K562 (cell line): ENCODE results near the gene LGALS3BP. TPM values are rescaled to one million over a fixed set of nuclear protein-coding genes. Genes with fewer than 3 reads are reported as not detected.

Experiments used
- ATAC-seq: fragments of 200-7000 bp; cut with Tn5 transposase; 3 replicates; pipeline ENCODE4 v1.9.1; 2020; ENCODE audit warnings: moderate library complexity
- BruUV-seq: library from RNA; stranded (reverse); fragments of 400-500 nt; replicated peaks from 2 replicates; lab custom pipeline; 2021; lab: Mats Ljungman, UMichigan
- CTCF ChIA-PET: fragments of 300-600 bp; formaldehyde crosslinking; extraction: SDS; loops from one replicate; lab custom pipeline; 2021; ENCODE audit warnings: low intra/inter-chr PET ratio; lab: Yijun Ruan, JAX
- POLR2A ChIA-PET: fragments of 300-600, 350-650 bp; sonication (Branson Sonifier 250); formaldehyde crosslinking; extraction: SDS; loops from one replicate; lab custom pipeline; 2021; ENCODE audit warnings: antibody characterized with exemption, inconsistent platforms; lab: Yijun Ruan, JAX
- DNase-seq, 4 experiments: peaks; one replicate each; pipeline versions ENCODE4 v3.0.0 to v3.0.0-alpha.2; 2011 to 2018; ENCODE audit warnings: low spot score in 3 of 4, mixed read lengths in 3 of 4; ENCODE audit errors: extremely low read depth in 1 of 4
- FAIRE-seq: peaks from 2 replicates; lab custom pipeline; 2011; peaks lifted over from hg19 to GRCh38; lab: Jason Lieb, UNC
- H2AFZ ChIP-seq: 2 replicates; pipeline ENCODE4 v1.6.0; 2011; ENCODE audit warnings: low read depth, low read length, control low read depth, inconsistent platforms
- H3K27ac ChIP-seq: fragments of 200-600 bp; 3 replicates; pipeline ENCODE4 v1.8.0; 2011; ENCODE audit warnings: low read depth, mild to moderate bottlenecking, control low read depth, inconsistent platforms, low read length, moderate library complexity, mixed read lengths; ENCODE audit errors: extremely low read depth
- H3K27me3 ChIP-seq, 2 experiments: fragments of 300-600 bp in 1 of 2; 2 replicates in 1 of 2; 3 replicates in 1 of 2; pipeline versions ENCODE4 v1.6.0 to v1.8.0; 2011; ENCODE audit warnings: inconsistent platforms in 2 of 2, low read length in 2 of 2, mild to moderate bottlenecking in 1 of 2, mixed read lengths in 1 of 2, moderate library complexity in 1 of 2; ENCODE audit not compliant: control insufficient read depth in 2 of 2, insufficient read depth in 2 of 2
- H3K36me3 ChIP-seq: fragments of 300-600 bp; 3 replicates; pipeline ENCODE4 v1.8.0; 2011; ENCODE audit warnings: mild to moderate bottlenecking, low read length, inconsistent platforms; ENCODE audit not compliant: control insufficient read depth, insufficient read depth
- H3K4me1 ChIP-seq, 2 experiments: fragments of 200-600 bp in 1 of 2; replicated peaks in 1 of 2; 2 replicates in 1 of 2; 3 replicates in 1 of 2; pipeline versions ENCODE4 v1.5.1 to v1.8.0; 2011; ENCODE audit warnings: inconsistent platforms in 2 of 2, low read length in 2 of 2, mild to moderate bottlenecking in 1 of 2, mixed read lengths in 1 of 2, moderate library complexity in 1 of 2; ENCODE audit not compliant: control insufficient read depth in 2 of 2, insufficient read depth in 2 of 2
- H3K4me2 ChIP-seq: 2 replicates; pipeline ENCODE4 v1.6.1; 2011; ENCODE audit warnings: low read length, control low read depth, inconsistent platforms, mixed read lengths; ENCODE audit not compliant: insufficient read depth
- H3K4me3 ChIP-seq: fragments of 200-600 bp; sonication (generic), shearing (Covaris generic); 2 replicates; pipeline ENCODE4 v1.5.1; 2016; ENCODE audit warnings: control low read depth, inconsistent platforms
- H3K79me2 ChIP-seq: fragments of 200-600 bp; 3 replicates; pipeline ENCODE4 v1.8.0; 2011; ENCODE audit warnings: low read length, inconsistent platforms; ENCODE audit not compliant: control insufficient read depth, insufficient read depth
- H3K9ac ChIP-seq, 2 experiments: 2 replicates each; pipeline versions ENCODE4 v1.6.0 to v1.6.1; 2011; ENCODE audit warnings: low read depth in 2 of 2, low read length in 2 of 2, control low read depth in 1 of 2, inconsistent platforms in 1 of 2, mild to moderate bottlenecking in 1 of 2, mixed read lengths in 1 of 2; ENCODE audit not compliant: insufficient read depth in 1 of 2
- H3K9me1 ChIP-seq: one replicate; pipeline ENCODE4 v1.6.0; 2011; ENCODE audit warnings: inconsistent platforms, mild to moderate bottlenecking, low read length, moderate library complexity; ENCODE audit not compliant: control insufficient read depth, insufficient read depth
- H3K9me3 ChIP-seq: replicated peaks from 2 replicates; pipeline ENCODE4 v1.5.1; 2011; ENCODE audit warnings: low read depth, low read length, inconsistent platforms; ENCODE audit not compliant: control insufficient read depth, insufficient read depth
- H4K20me1 ChIP-seq: replicated peaks from 2 replicates; pipeline ENCODE4 v1.6.1; 2011; ENCODE audit warnings: low read length, inconsistent platforms, mixed read lengths; ENCODE audit not compliant: control insufficient read depth, insufficient read depth
- BCOR ChIP-seq: fragments of 450-650 bp; IDR thresholded peaks from 2 replicates; pipeline ENCODE4 v1.6.1; 2016
- CHCHD3 ChIP-seq: fragments of 250-450 bp; sonication (Bioruptor Pico); IDR thresholded peaks from 2 replicates; pipeline ENCODE4 v2.1.2; 2022; ENCODE audit warnings: mild to moderate bottlenecking
- CHD4 ChIP-seq: fragments of 200-600 bp; sonication (generic); IDR thresholded peaks from 3 replicates; pipeline ENCODE4 v1.6.1; 2012; ENCODE audit warnings: low read depth, mild to moderate bottlenecking, mixed read lengths, low read length, inconsistent platforms; ENCODE audit not compliant: insufficient read depth, insufficient replicate concordance, poor library complexity, severe bottlenecking
- RBFOX2 ChIP-seq: fragments of 200-400 bp; formaldehyde crosslinking; IDR thresholded peaks from 2 replicates; pipeline ENCODE4 v1.6.1; 2017; ENCODE audit warnings: low read depth, mild to moderate bottlenecking, low read length, moderate library complexity
- RBM25 ChIP-seq: fragments of 200-400 bp; formaldehyde crosslinking; IDR thresholded peaks from 2 replicates; pipeline ENCODE4 v1.6.1; 2018; ENCODE audit warnings: low read length, low read depth, moderate library complexity; ENCODE audit not compliant: severe bottlenecking
- RCOR1 ChIP-seq, 2 experiments: IDR thresholded peaks; 2 replicates each; pipeline ENCODE4 v1.6.1; 2012; ENCODE audit warnings: low read depth in 2 of 2, low read length in 2 of 2, borderline replicate concordance in 1 of 2, improper control_type of control experiment in 1 of 2
- TCF7 ChIP-seq: sonication (generic); IDR thresholded peaks from 2 replicates; pipeline ENCODE4 v1.6.1; 2016; ENCODE audit warnings: antibody characterized with exemption, borderline replicate concordance
- ZFP36 ChIP-seq: fragments of 150-350 bp; IDR thresholded peaks from 2 replicates; pipeline ENCODE4 v1.6.1; 2018; ENCODE audit warnings: low read length, low read depth; ENCODE audit not compliant: partially characterized antibody
- ZNF436 ChIP-seq: fragments of 250-450, 450-650 bp; sonication (Bioruptor Pico); formaldehyde crosslinking; IDR thresholded peaks from 2 replicates; pipeline ENCODE4 v1.7.0; 2020; ENCODE audit warnings: mild to moderate bottlenecking
- ZNF644 ChIP-seq: fragments of 200-800 bp; sonication (Bioruptor generic); IDR thresholded peaks from 2 replicates; pipeline ENCODE4 v1.6.1; 2016; ENCODE audit warnings: low read depth, missing genetic modification characterization, missing compliant biosample characterization
- ZSCAN29 ChIP-seq: fragments of 450-650 bp; IDR thresholded peaks from 2 replicates; pipeline ENCODE4 v1.6.1; 2017
- WGBS: fragments of 100-300 bp; shearing (Covaris generic); methylation state at CpG from one replicate; pipeline ENCODE4 v1.1.6; 2016; ENCODE audit warnings: low coverage, mixed read lengths; ENCODE audit not compliant: insufficient coverage; ENCODE audit errors: missing lambda C conversion rate; 5-methylcytosine and 5-hydroxymethylcytosine counted together
- in situ Hi-C: fragments of 300-500 bp; cut with MboI; formaldehyde crosslinking; loops from 4 replicates; pipeline ENCODE4 v1.15.0; 2018; ENCODE audit warnings: inconsistent platforms, mixed read lengths
- intact Hi-C: fragments of 100-400 bp; cut with micrococcal nuclease; formaldehyde crosslinking; loops from 2 replicates; pipeline ENCODE4 v1.14.2; 2022
- polyA plus RNA-seq, 8 experiments: library from polyadenylated mRNA; depleted of rRNA in 4 of 8; stranded (reverse) in 5 of 8; unstranded in 3 of 8; fragments of >200 nt; fragmentation: Nextera tagmentation in 2 of 8; fragmentation: Illumina TruSeq in 1 of 8; extraction: Ambion mirVana in 2 of 8; extraction: Trizol in 1 of 8; gene quantifications; 2 replicates each; pipeline versions ENCODE4 v1.2.1 to v1.2.3, GENCODE V29; 2011 to 2014; ENCODE audit warnings: inconsistent platforms in 1 of 8, missing spikeins in 1 of 8
- total RNA-seq, 7 experiments: library from RNA; depleted of rRNA in 6 of 7; stranded (reverse); fragments of >200 nt in 6 of 7; fragmentation: Illumina TruSeq in 2 of 7; extraction: Trizol in 2 of 7; gene quantifications; 2 replicates each; pipeline versions ENCODE4 v1.2.1 to v1.2.3, GENCODE V29; 2011 to 2021; ENCODE audit warnings: low replicate concordance in 1 of 7
- TF ChIP-seq, protein P1 (sequence below): IDR thresholded peaks from 2 replicates; pipeline ENCODE4 v1.6.1; 2012; ENCODE audit warnings: low read depth, low read length, improper control_type of control experiment, borderline replicate concordance
- TF ChIP-seq, protein P2 (sequence below): fragments of 450-650 bp; formaldehyde crosslinking; conservative IDR thresholded peaks from 2 replicates; pipeline ENCODE4 v1.4.0; 2022; ENCODE audit warnings: mild to moderate bottlenecking, missing genetic modification characterization

Gene LGALS3BP
- total and polyA plus RNA-seq, 9 of the 15 experiments (the other 6 are each of a cell fraction or from before 2014, with no cell fraction given): 0.39 to 5.3 (median 3.2) TPM

DNA sequence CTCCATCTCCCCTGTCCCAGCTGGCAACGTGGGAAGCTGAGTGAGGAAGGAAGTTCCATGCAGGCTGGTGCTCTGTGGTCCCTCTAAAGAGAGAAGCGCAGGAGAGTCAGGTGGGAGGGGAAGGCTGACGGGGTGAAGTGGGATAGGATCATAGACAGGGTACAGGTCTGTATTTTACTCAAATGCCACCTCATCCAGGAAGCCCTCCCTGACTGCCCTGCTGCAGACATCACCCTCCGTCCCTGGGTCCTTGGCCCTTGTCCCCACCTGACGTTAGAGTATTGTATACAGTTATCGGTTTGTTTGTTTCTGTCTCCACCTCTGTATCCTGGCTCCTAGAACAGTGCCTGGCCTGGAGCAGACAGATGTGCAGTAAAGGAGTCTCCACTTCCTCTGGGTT lies 18.2 kb upstream of the LGALS3BP start:
- in situ Hi-C loops (no loop called here), intact Hi-C loops (no loop called here)
- Histone ChIP-seq H3K4me3 (no peak overlapping the region), H3K9me1 (peaks cover 3% of the 10 kb centered on the region), H2AFZ (no peak overlapping the region), H4K20me1 (peaks cover 12% of the 10 kb centered on the region; the same call in 1 of the 2 replicates), H3K9me3 (no peaks in the 10 kb centered on the region), H3K4me2 (no peak overlapping the region), H3K9ac (no peak overlapping the region), H3K4me1 (peaks cover 2 to 11% of the 10 kb centered on the region in 2 experiments; a peak in 4 of 5 replicates), H3K27ac (no peak overlapping the region), H3K27me3 (no peaks in the 10 kb centered on the region), H3K79me2 (peaks cover 20% of the 10 kb centered on the region), H3K36me3 (peaks cover 76% of the 10 kb centered on the region; the same call in 2 of the 3 replicates)
- ATAC-seq (no peak), FAIRE-seq (no peak), DNase-seq (no peak)
- ChIA-PET CTCF (no interaction called here), POLR2A (interaction anchor here (0.6 to 1.1 kb wide), 3 partner anchors 44 to 682 kb away, joined by 3 to 4 read pairs (median 4); no protein-coding TSS in a partner anchor)
- no TSS peak for BruUV-seq
- TF ChIP-seq ZNF436 (CRISPR knock-in tag): peak; percentile 38; the same call in 1 of the 2 replicates
- TF ChIP-seq TCF7: no peak
- no peak for TF ChIP-seq ZSCAN29
- 0 out of 2 replicates have a peak, but pooled peaks have one; percentile 6 for TF ChIP-seq RBFOX2
- TF ChIP-seq, protein P1, sequence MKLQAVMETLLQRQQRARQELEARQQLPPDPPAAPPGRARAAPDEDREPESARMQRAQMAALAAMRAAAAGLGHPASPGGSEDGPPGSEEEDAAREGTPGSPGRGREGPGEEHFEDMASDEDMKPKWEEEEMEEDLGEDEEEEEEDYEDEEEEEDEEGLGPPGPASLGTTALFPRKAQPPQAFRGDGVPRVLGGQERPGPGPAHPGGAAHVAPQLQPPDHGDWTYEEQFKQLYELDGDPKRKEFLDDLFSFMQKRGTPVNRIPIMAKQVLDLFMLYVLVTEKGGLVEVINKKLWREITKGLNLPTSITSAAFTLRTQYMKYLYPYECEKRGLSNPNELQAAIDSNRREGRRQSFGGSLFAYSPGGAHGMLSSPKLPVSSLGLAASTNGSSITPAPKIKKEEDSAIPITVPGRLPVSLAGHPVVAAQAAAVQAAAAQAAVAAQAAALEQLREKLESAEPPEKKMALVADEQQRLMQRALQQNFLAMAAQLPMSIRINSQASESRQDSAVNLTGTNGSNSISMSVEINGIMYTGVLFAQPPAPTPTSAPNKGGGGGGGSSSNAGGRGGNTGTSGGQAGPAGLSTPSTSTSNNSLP: no peak
- TF ChIP-seq, protein P2, sequence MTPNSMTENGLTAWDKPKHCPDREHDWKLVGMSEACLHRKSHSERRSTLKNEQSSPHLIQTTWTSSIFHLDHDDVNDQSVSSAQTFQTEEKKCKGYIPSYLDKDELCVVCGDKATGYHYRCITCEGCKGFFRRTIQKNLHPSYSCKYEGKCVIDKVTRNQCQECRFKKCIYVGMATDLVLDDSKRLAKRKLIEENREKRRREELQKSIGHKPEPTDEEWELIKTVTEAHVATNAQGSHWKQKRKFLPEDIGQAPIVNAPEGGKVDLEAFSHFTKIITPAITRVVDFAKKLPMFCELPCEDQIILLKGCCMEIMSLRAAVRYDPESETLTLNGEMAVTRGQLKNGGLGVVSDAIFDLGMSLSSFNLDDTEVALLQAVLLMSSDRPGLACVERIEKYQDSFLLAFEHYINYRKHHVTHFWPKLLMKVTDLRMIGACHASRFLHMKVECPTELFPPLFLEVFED (CRISPR knock-in tag): no peak
- TF ChIP-seq RCOR1 (IDR thresholded peaks at IDR 0.05; ENCODE audit: borderline replicate concordance in 1 of 2, low read depth in 2 of 2, low read length in 2 of 2): 0 out of 4 replicates have a peak, but pooled peaks of 1 of the 2 experiments have one; percentile 14
- TF ChIP-seq ZFP36: peak; percentile 96
- TF ChIP-seq CHD4: no peak
- TF ChIP-seq CHCHD3 (CRISPR knock-in tag): no peak
- no peak for TF ChIP-seq ZNF644 (tag)
- 0 out of 2 replicates have a peak, but pooled peaks have one; percentile 9 for TF ChIP-seq BCOR
- peak; percentile 81 for TF ChIP-seq RBM25
- 92% methylated on average over 4 of the region's 6 CpGs for WGBS
